PC-9 (cell line): ENCODE results near the gene HSD17B4.
"Not testable (repeated sequence)": the region's sequence is repeated elsewhere in the genome, so short reads cannot be mapped to it uniquely, and the experiment has no call there.

Experiments
- EZH2 ChIP-seq: fragments of 200-600 bp; sonication (generic); IDR thresholded peaks from 2 replicates; pipeline ENCODE4 v1.8.0; 2017; ENCODE audit warnings: antibody characterized with exemption, low read depth
- TF ChIP-seq, protein P1 (sequence below): fragments of 200-600 bp; sonication (generic); conservative IDR thresholded peaks from 2 replicates; pipeline ENCODE4 v1.6.1; 2017; ENCODE audit warnings: mixed run types, antibody characterized with exemption, mild to moderate bottlenecking, moderate library complexity

DNA sequence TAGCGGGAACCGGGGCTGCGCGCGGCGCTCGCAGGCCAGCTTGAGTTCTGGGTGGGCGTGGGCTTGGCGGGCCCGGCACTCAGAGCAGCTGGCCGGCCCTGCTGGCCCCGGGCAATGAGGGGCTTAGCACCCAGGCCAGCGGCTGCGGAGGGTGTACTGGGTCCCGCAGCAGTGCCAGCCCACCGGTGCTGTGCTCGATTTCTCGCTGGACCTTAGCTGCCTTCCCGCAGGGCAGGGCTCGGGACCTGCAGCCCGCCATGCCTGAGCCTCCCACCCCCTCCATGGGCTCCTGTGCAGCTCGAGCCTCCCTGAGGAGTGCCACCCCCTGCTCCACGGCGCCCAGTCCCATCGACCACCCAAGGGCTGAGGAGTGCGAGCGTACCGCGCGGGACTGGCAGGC is 64.8 kb downstream of the HSD17B4 start:
- not testable (repeated sequence) for TF ChIP-seq EZH2
- TF ChIP-seq, protein P1, sequence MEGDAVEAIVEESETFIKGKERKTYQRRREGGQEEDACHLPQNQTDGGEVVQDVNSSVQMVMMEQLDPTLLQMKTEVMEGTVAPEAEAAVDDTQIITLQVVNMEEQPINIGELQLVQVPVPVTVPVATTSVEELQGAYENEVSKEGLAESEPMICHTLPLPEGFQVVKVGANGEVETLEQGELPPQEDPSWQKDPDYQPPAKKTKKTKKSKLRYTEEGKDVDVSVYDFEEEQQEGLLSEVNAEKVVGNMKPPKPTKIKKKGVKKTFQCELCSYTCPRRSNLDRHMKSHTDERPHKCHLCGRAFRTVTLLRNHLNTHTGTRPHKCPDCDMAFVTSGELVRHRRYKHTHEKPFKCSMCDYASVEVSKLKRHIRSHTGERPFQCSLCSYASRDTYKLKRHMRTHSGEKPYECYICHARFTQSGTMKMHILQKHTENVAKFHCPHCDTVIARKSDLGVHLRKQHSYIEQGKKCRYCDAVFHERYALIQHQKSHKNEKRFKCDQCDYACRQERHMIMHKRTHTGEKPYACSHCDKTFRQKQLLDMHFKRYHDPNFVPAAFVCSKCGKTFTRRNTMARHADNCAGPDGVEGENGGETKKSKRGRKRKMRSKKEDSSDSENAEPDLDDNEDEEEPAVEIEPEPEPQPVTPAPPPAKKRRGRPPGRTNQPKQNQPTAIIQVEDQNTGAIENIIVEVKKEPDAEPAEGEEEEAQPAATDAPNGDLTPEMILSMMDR: not testable (repeated sequence)
